ENCODE measurements around the gene SNX24. TPM values are rescaled to one million over a fixed set of nuclear protein-coding genes. Genes with fewer than 3 reads are reported as not detected.
A peak's percentile ranks its signal among the peaks of the same experiment; 100 is the strongest.

SNX24 gene
- total RNA-seq, 5 donors from 2014 or later (not counting 1 experiment from before 2014, with no cell fraction given), result 2.2 to 4.9 (median 3.8) TPM

DNA sequence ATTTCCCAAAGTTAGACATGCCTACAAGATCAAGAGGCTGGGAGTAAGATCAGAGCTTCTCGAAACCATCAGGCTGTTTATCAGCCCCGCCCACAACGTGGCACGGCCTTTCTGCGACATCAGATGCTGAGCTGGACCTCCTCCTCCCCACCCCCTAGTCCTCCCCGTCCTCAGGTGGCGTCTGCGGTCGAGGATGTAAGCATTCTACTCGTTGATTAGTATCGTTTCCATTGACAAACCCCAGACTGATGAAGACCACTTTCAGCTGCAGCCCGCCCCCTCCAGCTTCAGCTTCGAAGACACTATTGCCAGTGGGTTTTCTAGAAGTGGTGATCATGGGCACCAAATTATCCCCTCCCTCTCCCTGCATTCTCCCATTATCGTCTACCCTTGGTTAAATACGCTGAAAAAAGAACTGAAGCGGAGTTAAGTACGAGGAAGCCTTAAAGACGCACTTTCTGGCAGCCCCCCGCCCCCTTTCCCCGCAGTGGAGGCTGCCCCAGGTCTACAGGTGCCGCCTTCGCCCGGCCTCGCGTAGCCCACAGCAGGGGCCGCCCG is 190.0 kb downstream of the SNX24 start:
- Histone ChIP-seq H3K4me1 (ENCODE audit: control insufficient read depth in 1 of 2, extremely low read depth in 1 of 2, insufficient read depth in 2 of 2, low read length in 2 of 2) (peaks cover 0 to 19% of the 10 kb centered on the region in 2 experiments), H3K9me3 (no peaks in the 10 kb centered on the region), H3K4me3 (ENCODE audit: control insufficient read depth in 1 of 2, extremely low read depth in 1 of 2, low read length in 1 of 2) (peak overlapping the region in 1 of 2 donors; percentile 23), H3K27me3 (replicated peaks in 1 of 2; ENCODE audit: control insufficient read depth in 2 of 2, extremely low read depth in 1 of 2, insufficient read depth in 2 of 2, low read length in 1 of 2) (peaks cover 14 to 36% of the 10 kb centered on the region in 2 experiments), H3K27ac (ENCODE audit: low read length) (no peak overlapping the region), H3K36me3 (ENCODE audit: control insufficient read depth in 2 of 2, extremely low read depth in 1 of 2, insufficient read depth in 1 of 2, low read length in 1 of 2) (no peaks in the 10 kb centered on the region)
- WGBS (ENCODE audit: insufficient coverage), result 2% methylated on average over 18 of the region's 27 CpGs
- peaks cover 11 to 14% (median 12%) of the 10 kb centered on the region in 3 donors for H3K4me1 Mint-ChIP-seq
- peaks cover 63 to 65% of the 10 kb centered on the region in 2 donors for H3K27me3 Mint-ChIP-seq
- ATAC-seq (replicated peaks in 1 of 4) (peak in 1 of 4 experiments; percentile 9), DNase-seq (peak in 1 of 35 experiments; percentile 5)
- H3K36me3 Mint-ChIP-seq, result no peaks in the 10 kb centered on the region
- POLR2A ChIA-PET, result no interaction called here
- H3K4me3 Mint-ChIP-seq, result peak overlapping the region; percentile 59 to 66 (median 65)
- CTCF ChIA-PET, result no interaction called here
- H3K27ac Mint-ChIP-seq, result no peak overlapping the region
- H3K9me3 Mint-ChIP-seq, result no peaks in the 10 kb centered on the region

DNA sequence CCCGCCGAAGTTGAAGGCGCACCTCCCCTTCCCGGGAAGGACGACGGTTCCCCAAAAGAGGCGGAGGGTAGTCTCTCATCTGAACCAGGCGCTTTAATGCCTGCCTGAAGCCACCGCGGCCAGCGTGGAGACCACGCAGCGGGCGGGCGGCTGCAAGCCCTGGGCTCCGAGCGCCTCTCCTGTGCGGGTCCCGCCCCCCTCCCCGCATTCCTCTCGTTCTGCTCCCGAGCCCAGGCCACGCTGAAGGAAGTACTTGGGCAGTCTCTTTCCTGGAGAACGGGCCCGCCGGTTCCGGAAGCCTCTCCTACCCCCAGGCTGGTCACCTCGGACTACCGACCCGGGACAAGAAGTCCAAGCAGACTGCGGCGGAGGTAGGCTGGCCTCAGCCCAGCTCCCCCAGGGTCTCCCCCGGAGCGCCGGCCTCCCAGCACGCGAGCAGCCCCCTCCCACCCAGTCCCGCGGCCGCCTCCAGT is 190.5 kb downstream of the SNX24 start:
- Mint-ChIP-seq H3K27ac (no peak overlapping the region), H3K9me3 (no peaks in the 10 kb centered on the region), H3K27me3 (peaks cover 58 to 65% of the 10 kb centered on the region in 2 donors), H3K4me3 (peak overlapping the region; percentile 59 to 66 (median 65)), H3K36me3 (no peaks in the 10 kb centered on the region), H3K4me1 (peaks cover 11 to 14% (median 12%) of the 10 kb centered on the region in 3 donors)
- no peak for DNase-seq
- Histone ChIP-seq H3K9me3 (no peaks in the 10 kb centered on the region), H3K36me3 (ENCODE audit: control insufficient read depth in 2 of 2, extremely low read depth in 1 of 2, insufficient read depth in 1 of 2, low read length in 1 of 2) (no peaks in the 10 kb centered on the region), H3K27me3 (replicated peaks in 1 of 2; ENCODE audit: control insufficient read depth in 2 of 2, extremely low read depth in 1 of 2, insufficient read depth in 2 of 2, low read length in 1 of 2) (peaks cover 14 to 36% of the 10 kb centered on the region in 2 experiments), H3K27ac (ENCODE audit: low read length) (no peak overlapping the region), H3K4me1 (ENCODE audit: control insufficient read depth in 1 of 2, extremely low read depth in 1 of 2, insufficient read depth in 2 of 2, low read length in 2 of 2) (peaks cover 0 to 19% of the 10 kb centered on the region in 2 experiments), H3K4me3 (ENCODE audit: control insufficient read depth in 1 of 2, extremely low read depth in 1 of 2, low read length in 1 of 2) (peak overlapping the region in 1 of 2 donors; percentile 23)
- peak in 1 of 4 experiments; percentile 13 for ATAC-seq (replicated peaks in 1 of 4)
- WGBS (ENCODE audit: insufficient coverage), result 2% methylated on average over 37 of the region's 40 CpGs
- ChIA-PET POLR2A (no interaction called here), CTCF (no interaction called here)

DNA sequence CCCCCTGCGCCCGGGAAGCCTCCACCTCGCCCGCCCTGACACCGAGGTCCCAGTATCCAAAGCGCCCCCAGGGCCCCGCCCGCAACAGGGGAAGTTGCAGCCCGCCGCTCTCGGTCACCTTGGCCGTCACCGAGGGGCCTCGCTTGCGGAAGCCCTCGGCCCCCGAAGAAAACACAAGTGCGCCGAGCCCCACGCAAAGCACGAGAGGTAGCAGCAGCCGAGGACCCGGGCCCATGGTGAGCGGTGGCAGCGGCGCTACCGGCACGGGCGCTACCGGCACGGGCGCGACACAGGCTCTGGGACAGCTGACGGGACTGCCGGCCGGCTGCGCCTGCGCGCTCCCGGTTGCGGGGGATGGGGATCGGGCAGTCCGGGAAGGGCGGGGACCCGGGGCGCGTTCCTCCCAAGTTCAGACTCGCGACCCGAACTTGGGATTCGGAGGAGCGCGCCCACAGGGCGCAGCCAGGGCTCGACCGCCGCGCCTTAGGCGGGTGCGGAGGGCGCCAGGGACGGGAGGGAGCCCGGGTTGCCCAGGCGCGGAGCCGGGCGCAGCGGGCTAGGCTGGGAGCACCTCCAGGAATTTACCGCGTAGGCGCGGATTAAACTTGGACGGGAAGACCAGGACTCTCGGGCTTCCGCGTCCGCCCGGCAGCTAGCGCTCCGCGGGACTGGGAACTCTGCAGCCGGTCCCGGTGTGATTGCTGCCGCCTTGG is 191.1 kb downstream of the SNX24 start, which contains the start of gene PPIC:
Gene PPIC, minus strand, starts transcription at position 335 of the 713 bp plus-strand sequence. Its CDS starts 100 bp downstream, at position 235.
- peaks cover 56 to 59% of the 10 kb centered on the region in 2 donors for H3K27me3 Mint-ChIP-seq
- peaks cover 14 to 32% of the 10 kb centered on the region in 2 experiments for H3K27me3 ChIP-seq (replicated peaks in 1 of 2; ENCODE audit: control insufficient read depth in 2 of 2, extremely low read depth in 1 of 2, insufficient read depth in 2 of 2, low read length in 1 of 2)
- no peaks in the 10 kb centered on the region for H3K9me3 Mint-ChIP-seq
- H3K4me1 Mint-ChIP-seq, result peaks cover 11 to 14% (median 12%) of the 10 kb centered on the region in 3 donors
- H3K36me3 Mint-ChIP-seq, result no peaks in the 10 kb centered on the region
- peak within 1 kb of the TSS in 1 of 2 donors; percentile 38 for H3K4me3 ChIP-seq (ENCODE audit: control insufficient read depth in 1 of 2, extremely low read depth in 1 of 2, low read length in 1 of 2)
- H3K27ac ChIP-seq (ENCODE audit: low read length), result no peak within 1 kb of the TSS
- peak in 1 of 4 experiments; percentile 26 for ATAC-seq (replicated peaks in 1 of 4)
- POLR2A ChIA-PET, result no interaction called here
- no peaks in the 10 kb centered on the region for H3K9me3 ChIP-seq
- peaks cover 0 to 19% of the 10 kb centered on the region in 2 experiments for H3K4me1 ChIP-seq (ENCODE audit: control insufficient read depth in 1 of 2, extremely low read depth in 1 of 2, insufficient read depth in 2 of 2, low read length in 2 of 2)
- DNase-seq, result no peak
- no peaks in the 10 kb centered on the region for H3K36me3 ChIP-seq (ENCODE audit: control insufficient read depth in 2 of 2, extremely low read depth in 1 of 2, insufficient read depth in 1 of 2, low read length in 1 of 2)
- H3K27ac Mint-ChIP-seq, result no peak within 1 kb of the TSS
- 4% methylated on average over 84 of the region's 84 CpGs for WGBS (ENCODE audit: insufficient coverage)
- CTCF ChIA-PET, result no interaction called here
- peak within 1 kb of the TSS; percentile 59 to 66 (median 65) for H3K4me3 Mint-ChIP-seq

DNA sequence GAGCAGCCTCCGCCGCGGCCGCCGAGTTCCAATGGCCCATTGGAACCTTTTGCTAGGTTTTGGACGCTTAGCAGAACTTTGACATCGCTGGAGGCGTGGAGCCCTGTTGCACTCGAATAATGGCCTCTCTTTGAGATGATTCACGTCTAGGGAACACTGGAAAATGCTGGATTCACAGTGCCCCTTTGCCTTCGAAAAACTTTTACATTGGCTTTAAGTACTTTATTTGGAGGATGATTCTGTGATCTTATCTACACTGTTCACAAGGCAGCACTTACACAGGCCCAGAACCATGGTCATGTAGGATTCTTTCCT is 191.6 kb downstream of the SNX24 start:
- ChIA-PET CTCF (no interaction called here), POLR2A (no interaction called here)
- H3K27me3 Mint-ChIP-seq, result peaks cover 52 to 55% of the 10 kb centered on the region in 2 donors
- Histone ChIP-seq H3K9me3 (no peaks in the 10 kb centered on the region), H3K36me3 (ENCODE audit: control insufficient read depth in 2 of 2, extremely low read depth in 1 of 2, insufficient read depth in 1 of 2, low read length in 1 of 2) (no peaks in the 10 kb centered on the region), H3K27ac (ENCODE audit: low read length) (no peak overlapping the region), H3K27me3 (replicated peaks in 1 of 2; ENCODE audit: control insufficient read depth in 2 of 2, extremely low read depth in 1 of 2, insufficient read depth in 2 of 2, low read length in 1 of 2) (peaks cover 14 to 30% of the 10 kb centered on the region in 2 experiments), H3K4me1 (ENCODE audit: control insufficient read depth in 1 of 2, extremely low read depth in 1 of 2, insufficient read depth in 2 of 2, low read length in 2 of 2) (peaks cover 0 to 19% of the 10 kb centered on the region in 2 experiments), H3K4me3 (ENCODE audit: control insufficient read depth in 1 of 2, extremely low read depth in 1 of 2, low read length in 1 of 2) (peak overlapping the region in 1 of 2 donors; percentile 38)
- ATAC-seq (replicated peaks in 1 of 4), result no peak
- no peaks in the 10 kb centered on the region for H3K36me3 Mint-ChIP-seq
- H3K9me3 Mint-ChIP-seq, result no peaks in the 10 kb centered on the region
- 10% methylated on average over 10 of the region's 11 CpGs for WGBS (ENCODE audit: insufficient coverage)
- peaks cover 11 to 14% (median 12%) of the 10 kb centered on the region in 3 donors for H3K4me1 Mint-ChIP-seq
- DNase-seq, result no peak
- H3K4me3 Mint-ChIP-seq, result peak overlapping the region in 1 of 3 donors; percentile 51
- H3K27ac Mint-ChIP-seq, result no peak overlapping the region

DNA sequence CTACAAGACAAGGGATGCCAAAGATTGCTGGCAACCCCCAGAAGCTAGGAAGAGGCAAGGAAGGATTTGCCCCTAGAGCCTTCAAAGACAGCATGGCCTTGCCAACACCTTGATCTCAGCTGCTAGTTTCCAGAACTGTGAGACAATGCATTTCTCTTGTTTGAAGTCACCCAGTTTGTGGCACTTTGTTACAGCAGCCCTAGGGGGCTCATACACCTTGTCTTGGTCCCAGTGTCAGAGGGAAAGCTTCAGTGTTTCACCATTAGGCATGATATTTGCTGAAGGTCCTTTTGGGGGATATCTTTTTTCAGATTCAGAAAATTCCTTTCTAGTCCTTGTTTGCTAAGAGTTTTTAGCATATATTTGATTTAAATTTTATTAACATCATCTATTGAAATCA is 194.3 kb downstream of the SNX24 start:
- no peak overlapping the region for H3K27ac ChIP-seq (ENCODE audit: low read length)
- no peaks in the 10 kb centered on the region for H3K36me3 ChIP-seq (ENCODE audit: control insufficient read depth in 2 of 2, extremely low read depth in 1 of 2, insufficient read depth in 1 of 2, low read length in 1 of 2)
- no peaks in the 10 kb centered on the region for H3K9me3 Mint-ChIP-seq
- no peaks in the 10 kb centered on the region for H3K36me3 Mint-ChIP-seq
- H3K27me3 Mint-ChIP-seq, result peaks cover 40 to 47% of the 10 kb centered on the region in 2 donors
- no peak for ATAC-seq (replicated peaks in 1 of 4)
- ChIA-PET POLR2A (no interaction called here), CTCF (no interaction called here)
- no peak overlapping the region for H3K27ac Mint-ChIP-seq
- H3K9me3 ChIP-seq, result no peaks in the 10 kb centered on the region
- peaks cover 0 to 19% of the 10 kb centered on the region in 2 experiments for H3K4me1 ChIP-seq (ENCODE audit: control insufficient read depth in 1 of 2, extremely low read depth in 1 of 2, insufficient read depth in 2 of 2, low read length in 2 of 2)
- H3K4me3 Mint-ChIP-seq, result no peak overlapping the region
- peaks cover 10 to 26% of the 10 kb centered on the region in 2 experiments for H3K27me3 ChIP-seq (replicated peaks in 1 of 2; ENCODE audit: control insufficient read depth in 2 of 2, extremely low read depth in 1 of 2, insufficient read depth in 2 of 2, low read length in 1 of 2)
- DNase-seq, result no peak
- no peak overlapping the region for H3K4me3 ChIP-seq (ENCODE audit: control insufficient read depth in 1 of 2, extremely low read depth in 1 of 2, low read length in 1 of 2)
- peaks cover 9 to 13% (median 12%) of the 10 kb centered on the region in 3 donors for H3K4me1 Mint-ChIP-seq

DNA sequence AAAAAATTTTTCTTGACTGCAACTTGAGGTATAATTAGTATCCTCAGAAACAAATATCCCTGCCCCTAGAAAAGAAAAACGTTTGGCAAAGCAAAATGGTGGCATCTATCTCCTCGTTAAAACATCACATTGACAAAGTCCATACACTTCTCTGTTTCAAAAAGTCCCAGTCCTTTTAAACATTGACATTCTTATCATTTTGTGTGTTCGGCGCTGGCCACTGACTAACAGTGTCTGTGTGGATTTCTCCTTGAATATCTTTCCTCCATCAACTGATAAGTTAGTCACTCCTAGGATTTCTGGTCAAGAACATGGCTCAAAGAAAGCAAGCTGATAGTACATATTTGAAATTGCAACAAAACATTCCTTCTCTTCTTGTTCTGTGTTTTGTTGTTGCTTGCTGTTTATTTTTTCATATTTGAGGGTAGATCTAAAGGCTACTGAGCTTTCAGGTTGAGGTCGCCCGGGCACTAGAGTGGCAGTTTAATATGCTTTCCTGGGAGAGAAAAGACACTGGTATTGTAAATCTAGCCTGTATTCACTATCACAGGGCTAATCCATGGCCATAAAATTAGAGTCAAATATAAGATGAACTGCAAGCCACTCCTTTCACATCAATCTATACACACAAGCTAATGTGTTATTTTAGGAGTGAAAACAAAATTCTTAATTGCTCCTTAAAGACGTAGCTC is 199.7 kb downstream of the SNX24 start:
- Histone ChIP-seq H3K4me1 (ENCODE audit: control insufficient read depth in 1 of 2, extremely low read depth in 1 of 2, insufficient read depth in 2 of 2, low read length in 2 of 2) (no peaks in the 10 kb centered on the region), H3K27me3 (replicated peaks in 1 of 2; ENCODE audit: control insufficient read depth in 2 of 2, extremely low read depth in 1 of 2, insufficient read depth in 2 of 2, low read length in 1 of 2) (peaks cover 0 to 8% of the 10 kb centered on the region in 2 experiments), H3K9me3 (no peaks in the 10 kb centered on the region), H3K4me3 (ENCODE audit: control insufficient read depth in 1 of 2, extremely low read depth in 1 of 2, low read length in 1 of 2) (no peak overlapping the region), H3K36me3 (ENCODE audit: control insufficient read depth in 2 of 2, extremely low read depth in 1 of 2, insufficient read depth in 1 of 2, low read length in 1 of 2) (no peaks in the 10 kb centered on the region), H3K27ac (ENCODE audit: low read length) (no peak overlapping the region)
- Mint-ChIP-seq H3K27ac (no peak overlapping the region), H3K9me3 (no peaks in the 10 kb centered on the region), H3K4me1 (no peaks in the 10 kb centered on the region), H3K36me3 (no peaks in the 10 kb centered on the region), H3K27me3 (peaks cover 26 to 35% of the 10 kb centered on the region in 2 donors), H3K4me3 (no peak overlapping the region)
- DNase-seq, result no peak
- 50% methylated on average over 2 of the region's 7 CpGs for WGBS (ENCODE audit: insufficient coverage)
- CTCF ChIA-PET, result interaction anchor here in 1 of 2 donors (0.5 kb wide), 1 partner anchor 9 kb away, joined by 3 read pairs; no protein-coding TSS in a partner anchor
- POLR2A ChIA-PET, result no interaction called here
- ATAC-seq (replicated peaks in 1 of 4), result no peak
